Endothelial cell of umbilical vein (primary cell): Measurements from ENCODE around the gene PTTG1. TPM values are rescaled to one million over a fixed set of nuclear protein-coding genes. Genes with fewer than 3 reads are reported as not detected.

ENCODE experiments used
- BruUV-seq: library from RNA; stranded (reverse); fragments of 400-500 nt; replicated peaks from 2 replicates; lab custom pipeline; 2021; lab: Mats Ljungman, UMichigan
- CTCF ChIA-PET: fragments of 300-600, 350-600 bp; sonication (Branson Sonifier 250); formaldehyde crosslinking; loops from one replicate; lab custom pipeline; 2021; ENCODE audit warnings: antibody characterized with exemption, inconsistent platforms; lab: Charles Lee
- POLR2A ChIA-PET: fragments of 300-600, 350-600 bp; sonication (Branson Sonifier 250); formaldehyde crosslinking; loops from one replicate; lab custom pipeline; 2021; ENCODE audit warnings: antibody characterized with exemption, inconsistent platforms; lab: Charles Lee
- DNase-seq: peaks from one replicate; pipeline ENCODE4 v3.0.0-alpha.2; 2011; ENCODE audit warnings: low read depth, low spot score
- FAIRE-seq: peaks from 2 replicates; lab custom pipeline; 2011; peaks lifted over from hg19 to GRCh38; lab: Jason Lieb, UNC
- H2AFZ ChIP-seq: 2 replicates; pipeline ENCODE4 v1.6.0; 2012; ENCODE audit warnings: low read depth, low read length, control low read depth, inconsistent platforms
- H3K27ac ChIP-seq: 2 replicates; pipeline ENCODE4 v1.5.1; 2011; ENCODE audit warnings: low read depth, mild to moderate bottlenecking, control low read depth, low read length, moderate library complexity; ENCODE audit not compliant: insufficient read depth
- H3K27me3 ChIP-seq, 2 experiments: 2 replicates each; pipeline versions ENCODE4 v1.6.0 to v1.6.1; 2011; ENCODE audit warnings: low read length in 2 of 2, mixed read lengths in 1 of 2; ENCODE audit not compliant: control insufficient read depth in 2 of 2, insufficient read depth in 2 of 2
- H3K36me3 ChIP-seq, 2 experiments: 2 replicates in 1 of 2; 3 replicates in 1 of 2; pipeline ENCODE4 v1.5.1; 2011; ENCODE audit warnings: low read length in 2 of 2, mild to moderate bottlenecking in 1 of 2, moderate library complexity in 1 of 2; ENCODE audit not compliant: control insufficient read depth in 2 of 2, insufficient read depth in 2 of 2; ENCODE audit errors: extremely low read depth in 1 of 2
- H3K4me1 ChIP-seq: 3 replicates; pipeline ENCODE4 v1.5.1; 2011; ENCODE audit warnings: mild to moderate bottlenecking, low read length; ENCODE audit not compliant: control insufficient read depth, insufficient read depth; ENCODE audit errors: extremely low read depth
- H3K4me2 ChIP-seq: 2 replicates; pipeline ENCODE4 v1.6.1; 2011; ENCODE audit warnings: low read length, control low read depth, mixed read lengths; ENCODE audit not compliant: insufficient read depth
- H3K4me3 ChIP-seq, 3 experiments: fragments of 200-600 bp in 1 of 3; sonication (generic), shearing (Covaris generic) in 1 of 3; replicated peaks in 1 of 3; 2 replicates each; pipeline ENCODE4 v1.5.1; 2011 to 2016; ENCODE audit warnings: control low read depth in 3 of 3, low read length in 3 of 3, mild to moderate bottlenecking in 2 of 3, inconsistent platforms in 1 of 3, low read depth in 1 of 3, moderate library complexity in 1 of 3; ENCODE audit not compliant: insufficient read depth in 1 of 3
- H3K79me2 ChIP-seq: 2 replicates; pipeline ENCODE4 v1.6.0; 2012; ENCODE audit warnings: low read length, inconsistent platforms; ENCODE audit not compliant: control insufficient read depth, insufficient read depth
- H3K9ac ChIP-seq: replicated peaks from 2 replicates; pipeline ENCODE3; 2011; ENCODE audit warnings: low read length, control low read depth; ENCODE audit not compliant: insufficient read depth; ENCODE audit errors: extremely low read depth
- H3K9me1 ChIP-seq: replicated peaks from 3 replicates; pipeline ENCODE4 v1.6.0; 2011; ENCODE audit warnings: mild to moderate bottlenecking, low read length; ENCODE audit not compliant: control insufficient read depth, insufficient read depth; ENCODE audit errors: extremely low read depth
- H3K9me3 ChIP-seq: replicated peaks from 2 replicates; pipeline ENCODE4 v1.5.1; 2012; ENCODE audit warnings: low read length, inconsistent platforms; ENCODE audit not compliant: control insufficient read depth, insufficient read depth
- H4K20me1 ChIP-seq: replicated peaks from 2 replicates; pipeline ENCODE3; 2011; ENCODE audit warnings: mild to moderate bottlenecking, low read length; ENCODE audit not compliant: control insufficient read depth, insufficient read depth; ENCODE audit errors: extremely low read depth
- CTCF ChIP-seq, 2 donors: IDR thresholded peaks; 1 replicate in 1 of 2; 2 replicates in 1 of 2; pipeline ENCODE4 v1.5.1; 2011; ENCODE audit warnings: low read length in 2 of 2, mild to moderate bottlenecking in 2 of 2, moderate library complexity in 2 of 2, control low read depth in 1 of 2, inconsistent platforms in 1 of 2, low read depth in 1 of 2; ENCODE audit not compliant: insufficient read depth in 1 of 2; ENCODE audit errors: extremely low read depth in 1 of 2
- EZH2 ChIP-seq: IDR thresholded peaks from 2 replicates; pipeline ENCODE4 v1.6.1; 2012; ENCODE audit warnings: borderline replicate concordance, low read depth, mild to moderate bottlenecking, moderate library complexity, low read length, inconsistent platforms; ENCODE audit not compliant: severe bottlenecking
- FOS ChIP-seq: IDR thresholded peaks from 2 replicates; pipeline ENCODE4 v1.6.1; 2011; ENCODE audit warnings: mild to moderate bottlenecking, low read length, moderate library complexity, borderline replicate concordance; ENCODE audit not compliant: insufficient read depth
- GATA2 ChIP-seq: IDR thresholded peaks from 2 replicates; pipeline ENCODE4 v1.7.0; 2011; ENCODE audit warnings: low read depth, mild to moderate bottlenecking, moderate library complexity, mixed read lengths, low read length; ENCODE audit not compliant: insufficient read length, insufficient read depth
- JUN ChIP-seq: IDR thresholded peaks from 2 replicates; pipeline ENCODE4 v1.6.1; 2011; ENCODE audit warnings: borderline replicate concordance, low read depth; ENCODE audit not compliant: insufficient read length, insufficient read depth
- MAX ChIP-seq: IDR thresholded peaks from 2 replicates; pipeline ENCODE4 v1.6.1; 2011; ENCODE audit not compliant: insufficient read depth, insufficient read length
- MYC ChIP-seq: IDR thresholded peaks from one replicate; pipeline ENCODE4 v1.6.1; 2011; ENCODE audit warnings: mild to moderate bottlenecking, low read depth, low read length
- POLR2A ChIP-seq: IDR thresholded peaks from 2 replicates; pipeline ENCODE4 v1.6.1; 2012; ENCODE audit warnings: low read depth, mild to moderate bottlenecking, control low read depth, low read length
- POLR2AphosphoS5 ChIP-seq: IDR thresholded peaks from 2 replicates; pipeline ENCODE4 v1.6.1; 2012; ENCODE audit warnings: low read depth, mild to moderate bottlenecking, control low read depth, low read length, moderate library complexity; ENCODE audit not compliant: insufficient read depth
- dilution Hi-C: fragments of 300-500 bp; cut with MboI; formaldehyde crosslinking; loops from one replicate; pipeline ENCODE4 v1.15.0; 2019; ENCODE audit warnings: low sequenced_read_pairs; ENCODE audit not compliant: extremely low pct_ligation_motif_present
- intact Hi-C: fragments of 100-400 bp; cut with micrococcal nuclease; formaldehyde crosslinking; loops from one replicate; pipeline ENCODE4 v1.10.0; 2022
- polyA plus RNA-seq, 4 experiments: library from polyadenylated mRNA; depleted of rRNA in 3 of 4; stranded (reverse) in 3 of 4; unstranded in 1 of 4; fragments of >200 nt; gene quantifications; 2 replicates each; pipeline versions ENCODE4 v1.2.1 to v1.2.3, GENCODE V29; 2011 to 2012; ENCODE audit warnings: missing spikeins in 1 of 4
- total RNA-seq: library from RNA; stranded (reverse); gene quantifications from 2 replicates; pipeline ENCODE4 v1.2.3, GENCODE V29; 2021

PTTG1 gene
- total and polyA plus RNA-seq, 2 donors (not counting 3 experiments of a cell fraction or from before 2014, with no cell fraction given) = 140 to 157 TPM

- Histone ChIP-seq H3K4me2 (no peak overlapping the region), H3K9ac (no peak overlapping the region), H3K9me1 (no peaks in the 10 kb centered on the region), H2AFZ (no peak overlapping the region), H3K4me1 (no peaks in the 10 kb centered on the region), H3K27me3 (peaks cover 0 to under 1% of the 10 kb centered on the region in 2 experiments), H3K79me2 (no peaks in the 10 kb centered on the region), H4K20me1 (no peaks in the 10 kb centered on the region), H3K4me3 (no peak overlapping the region), H3K27ac (no peak overlapping the region), H3K9me3 (no peaks in the 10 kb centered on the region), H3K36me3 (no peaks in the 10 kb centered on the region)
- no peak for FAIRE-seq
- ChIA-PET CTCF (interaction anchor here (0.7 to 1.5 kb wide), 3 partner anchors 42 to 365 kb away, joined by 3 read pairs; no protein-coding TSS in a partner anchor), POLR2A (no interaction called here)
- BruUV-seq = no TSS peak
- no peak for DNase-seq
- TF ChIP-seq POLR2A (no peak), GATA2 (no peak), FOS (no peak), POLR2AphosphoS5 (no peak), CTCF (IDR thresholded peaks at IDR 0.05; ENCODE audit: extremely low read depth in 1 of 2, insufficient read depth in 1 of 2, low read depth in 1 of 2, low read length in 2 of 2) (no peak), EZH2 (no peak), JUN (no peak), MAX (no peak), MYC (no peak)
- dilution Hi-C loops (no loop called here), intact Hi-C loops (no loop called here)
Observed at GRCh38 chr5:160387445-160387844, 34.2 kb upstream of the PTTG1 start.
